GM21529 (cell line): ENCODE measurements around the gene MAN2A2.
A peak's percentile ranks its signal among the peaks of the same experiment; 100 is the strongest.

ENCODE experiments used
- ATAC-seq: cut with Tn5 transposase; IDR thresholded peaks from one replicate; pipeline ENCODE4 v1.9.1; 2021; ENCODE audit not compliant: unreplicated experiment

Gene MAN2A2

DNA sequence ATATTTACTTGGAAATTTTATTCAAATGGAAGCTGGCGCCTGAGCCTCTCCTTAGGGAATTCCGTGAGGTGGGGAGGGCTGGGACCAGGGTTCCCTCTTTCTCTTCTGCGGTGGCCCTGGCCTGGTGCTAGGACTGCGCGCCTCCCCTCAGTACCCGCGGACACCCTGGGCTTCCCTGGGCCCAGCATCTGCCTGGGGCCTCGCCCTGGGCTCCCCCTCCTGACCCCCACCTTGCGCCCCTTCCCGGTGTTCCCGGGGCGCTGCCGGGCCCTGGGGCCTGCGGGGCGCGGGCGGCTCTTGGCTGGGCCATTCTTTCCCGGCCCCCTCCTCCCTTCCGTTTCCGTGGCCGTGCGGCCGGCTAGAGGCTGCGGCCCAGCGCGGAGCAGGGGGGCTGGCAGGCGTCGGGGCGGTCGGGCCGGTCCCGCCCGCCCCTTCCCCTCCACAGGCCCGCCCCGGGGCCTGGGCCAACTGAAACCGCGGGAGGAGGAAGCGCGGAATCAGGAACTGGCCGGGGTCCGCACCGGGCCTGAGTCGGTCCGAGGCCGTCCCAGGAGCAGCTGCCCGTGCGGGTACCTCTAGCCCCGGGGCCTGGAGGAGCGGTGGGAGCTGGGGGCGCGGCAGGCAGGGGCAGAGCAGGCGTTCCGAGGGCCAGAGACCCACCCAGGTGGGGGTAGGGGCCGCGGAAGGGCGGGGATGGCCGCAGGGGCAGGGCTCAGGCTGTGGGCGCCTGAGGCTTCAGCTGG lies 19.0 kb upstream of the MAN2A2 start, which contains the start of gene FES:
TSS of gene FES (plus strand) at position 529 of the 743 bp plus-strand sequence. CDS start 542 bp downstream, outside the sequence.
- no peak for ATAC-seq

DNA sequence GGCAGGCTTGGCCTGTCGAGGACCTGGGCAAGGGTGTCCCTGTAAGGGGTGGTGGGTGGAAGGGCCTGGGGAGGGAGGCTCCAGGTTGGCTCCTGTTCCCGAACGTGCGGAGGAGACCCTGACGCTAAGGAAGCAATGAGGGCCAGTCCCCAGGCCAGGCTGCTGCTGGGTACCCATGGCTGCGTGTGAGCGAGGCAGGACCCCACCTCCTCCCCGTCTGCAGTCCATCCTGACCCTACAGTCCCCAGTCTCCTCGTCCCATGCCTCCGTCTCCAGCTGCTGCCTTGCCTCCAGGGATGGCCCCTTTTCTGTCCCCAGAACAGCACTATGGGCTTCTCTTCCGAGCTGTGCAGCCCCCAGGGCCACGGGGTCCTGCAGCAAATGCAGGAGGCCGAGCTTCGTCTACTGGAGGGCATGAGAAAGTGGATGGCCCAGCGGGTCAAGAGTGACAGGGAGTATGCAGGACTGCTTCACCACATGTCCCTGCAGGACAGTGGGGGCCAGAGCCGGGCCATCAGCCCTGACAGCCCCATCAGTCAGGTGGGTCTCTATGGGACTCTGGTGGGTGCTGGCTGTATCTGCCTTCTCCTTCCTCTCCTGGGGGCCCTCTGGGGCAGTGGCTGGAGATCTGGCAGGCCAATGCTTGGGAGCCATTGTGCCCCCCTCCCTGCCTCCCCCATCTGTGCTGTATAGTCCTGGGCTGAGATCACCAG lies 18.2 kb upstream of the MAN2A2 start:
- no peak for ATAC-seq

DNA sequence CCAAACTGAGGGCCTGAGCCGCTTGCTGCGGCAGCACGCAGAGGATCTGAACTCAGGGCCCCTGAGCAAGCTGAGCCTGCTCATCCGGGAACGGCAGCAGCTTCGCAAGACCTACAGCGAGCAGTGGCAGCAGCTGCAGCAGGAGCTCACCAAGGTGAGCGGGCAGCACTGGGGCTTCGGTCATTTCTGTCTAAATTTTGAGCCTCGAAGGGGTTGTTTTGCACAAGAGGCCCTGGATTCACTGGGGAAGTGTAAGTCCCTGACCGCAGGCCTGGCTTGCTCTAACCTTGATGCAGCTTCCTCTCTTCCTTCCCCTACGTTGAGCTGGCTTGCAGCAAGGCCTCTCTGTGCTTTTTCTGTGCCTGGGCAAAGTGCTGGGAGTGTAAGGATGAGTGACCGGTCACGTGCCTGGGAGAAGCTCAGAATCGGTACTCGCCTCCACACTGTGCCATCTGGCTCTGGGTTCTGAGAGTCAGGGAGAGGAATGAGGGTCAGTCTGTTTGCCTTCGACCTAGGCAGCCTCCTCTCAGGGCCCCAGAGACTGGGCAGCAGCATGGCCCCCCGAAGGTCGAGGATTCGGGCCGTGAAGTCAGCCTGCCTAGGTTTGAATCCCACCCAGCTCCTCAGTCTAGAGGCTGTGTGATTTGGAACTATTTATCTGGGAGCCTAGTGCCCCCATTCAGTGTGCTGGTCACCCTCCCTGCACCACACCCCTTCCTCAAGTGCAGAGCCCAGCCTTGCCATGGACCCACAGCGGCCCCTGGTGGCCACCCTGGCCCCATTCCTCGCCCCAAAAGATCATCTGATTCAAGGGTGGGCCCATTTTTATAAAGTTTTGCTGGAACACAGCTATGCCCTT lies 17.4 kb upstream of the MAN2A2 start:
- ATAC-seq = no peak

DNA sequence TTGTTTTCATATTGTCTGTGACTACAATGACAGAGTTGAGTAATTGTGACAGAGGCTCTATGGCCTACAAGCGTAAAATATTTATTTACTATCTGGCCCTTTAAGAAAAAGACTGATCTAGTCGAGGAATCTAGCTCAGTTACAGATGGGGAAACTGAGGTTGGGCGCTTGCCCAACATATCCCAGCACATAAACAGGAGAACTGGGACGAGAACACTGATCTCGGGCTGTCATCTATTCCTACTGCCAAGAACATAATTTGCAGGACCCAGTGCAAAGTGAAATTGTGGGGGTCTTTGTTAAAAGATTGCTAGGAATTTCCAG lies 16.8 kb upstream of the MAN2A2 start:
- ATAC-seq = no peak

DNA sequence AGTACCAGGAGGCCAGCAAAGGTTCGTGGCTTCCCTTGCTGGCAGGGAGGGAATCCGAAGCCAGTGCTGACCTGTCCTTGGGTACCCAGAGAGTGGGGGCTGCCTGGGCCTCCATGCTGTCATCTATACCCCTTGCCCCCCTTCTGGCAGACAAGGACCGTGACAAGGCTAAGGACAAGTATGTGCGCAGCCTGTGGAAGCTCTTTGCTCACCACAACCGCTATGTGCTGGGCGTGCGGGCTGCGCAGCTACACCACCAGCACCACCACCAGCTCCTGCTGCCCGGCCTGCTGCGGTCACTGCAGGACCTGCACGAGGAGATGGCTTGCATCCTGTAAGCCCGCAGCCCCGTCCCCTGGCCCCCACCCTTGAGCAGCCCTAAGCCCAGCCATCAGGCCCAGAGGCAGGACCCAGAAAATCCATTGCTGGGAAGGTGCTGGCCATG lies 16.0 kb upstream of the MAN2A2 start:
- ATAC-seq = no peak

DNA sequence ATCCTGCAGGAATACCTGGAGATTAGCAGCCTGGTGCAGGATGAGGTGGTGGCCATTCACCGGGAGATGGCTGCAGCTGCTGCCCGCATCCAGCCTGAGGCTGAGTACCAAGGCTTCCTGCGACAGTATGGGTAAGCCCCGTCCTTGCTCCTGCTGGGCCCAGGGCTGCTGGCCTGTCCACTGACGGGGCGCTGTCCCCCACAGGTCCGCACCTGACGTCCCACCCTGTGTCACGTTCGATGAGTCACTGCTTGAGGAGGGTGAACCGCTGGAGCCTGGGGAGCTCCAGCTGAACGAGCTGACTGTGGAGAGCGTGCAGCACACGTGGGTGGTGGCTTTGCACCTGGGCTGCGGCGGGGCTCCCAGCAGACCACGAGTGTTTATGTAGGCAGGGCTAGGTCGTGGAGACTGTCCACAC lies 13.8 kb upstream of the MAN2A2 start:
- ATAC-seq = no peak

DNA sequence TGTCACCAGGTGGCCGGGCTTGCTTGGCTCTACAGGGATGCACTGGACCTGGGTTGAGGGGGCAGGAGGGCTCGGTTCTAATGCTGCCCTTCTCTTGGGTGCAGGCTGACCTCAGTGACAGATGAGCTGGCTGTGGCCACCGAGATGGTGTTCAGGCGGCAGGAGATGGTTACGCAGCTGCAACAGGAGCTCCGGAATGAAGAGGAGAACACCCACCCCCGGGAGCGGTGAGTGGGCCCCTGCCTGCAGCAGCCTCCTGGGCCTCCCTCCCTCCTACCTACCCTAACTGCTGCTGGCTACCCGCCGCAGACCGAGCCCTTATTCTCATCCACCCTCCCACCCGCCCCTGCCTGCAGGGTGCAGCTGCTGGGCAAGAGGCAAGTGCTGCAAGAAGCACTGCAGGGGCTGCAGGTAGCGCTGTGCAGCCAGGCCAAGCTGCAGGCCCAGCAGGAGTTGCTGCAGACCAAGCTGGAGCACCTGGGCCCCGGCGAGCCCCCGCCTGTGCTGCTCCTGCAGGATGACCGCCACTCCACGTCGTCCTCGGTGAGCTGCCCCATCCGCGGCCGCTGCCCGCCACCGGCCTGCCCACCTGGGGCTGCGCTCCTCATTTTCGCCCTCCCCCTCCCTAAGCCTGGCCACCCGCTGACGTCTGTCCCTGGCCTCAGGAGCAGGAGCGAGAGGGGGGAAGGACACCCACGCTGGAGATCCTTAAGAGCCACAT lies 13.2 kb upstream of the MAN2A2 start:
- no peak for ATAC-seq

DNA sequence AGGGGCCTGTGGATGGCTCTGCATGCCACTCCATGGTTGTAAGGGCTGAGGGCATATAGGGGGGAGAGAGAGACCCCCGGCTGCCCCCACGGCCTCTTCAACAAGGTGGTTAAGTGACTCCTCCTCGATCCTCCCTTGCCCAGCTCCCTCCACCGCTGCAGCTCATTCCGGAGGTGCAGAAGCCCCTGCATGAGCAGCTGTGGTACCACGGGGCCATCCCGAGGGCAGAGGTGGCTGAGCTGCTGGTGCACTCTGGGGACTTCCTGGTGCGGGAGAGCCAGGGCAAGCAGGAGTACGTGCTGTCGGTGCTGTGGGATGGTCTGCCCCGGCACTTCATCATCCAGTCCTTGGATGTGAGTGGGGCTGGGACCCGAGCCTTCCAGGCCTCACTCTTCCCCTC lies 12.3 kb upstream of the MAN2A2 start:
- no peak for ATAC-seq

DNA sequence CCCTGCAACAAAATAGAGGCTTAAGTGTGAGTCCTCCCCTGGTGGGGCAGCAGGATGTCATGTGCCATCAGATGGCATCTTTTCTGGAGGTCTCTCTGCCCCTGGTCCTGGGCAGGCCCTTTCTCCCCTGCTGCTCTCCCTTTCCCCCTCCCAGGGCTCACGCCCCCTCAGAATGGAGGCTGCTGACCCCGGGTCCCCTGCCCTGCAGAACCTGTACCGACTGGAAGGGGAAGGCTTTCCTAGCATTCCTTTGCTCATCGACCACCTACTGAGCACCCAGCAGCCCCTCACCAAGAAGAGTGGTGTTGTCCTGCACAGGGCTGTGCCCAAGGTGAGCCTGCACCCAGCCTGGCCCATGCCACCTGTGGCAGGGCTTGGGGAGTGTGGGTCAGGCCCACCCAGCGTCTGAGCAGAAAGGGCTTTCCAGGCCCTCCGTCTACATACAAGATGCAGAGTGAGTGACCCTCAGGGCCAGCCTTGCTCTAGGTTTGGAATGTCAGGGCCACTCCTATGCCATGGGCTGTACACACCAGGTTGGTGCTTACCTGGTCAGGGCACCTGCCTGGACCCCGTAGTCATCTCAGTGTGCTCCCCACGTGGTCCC lies 11.7 kb upstream of the MAN2A2 start:
- no peak for ATAC-seq

DNA sequence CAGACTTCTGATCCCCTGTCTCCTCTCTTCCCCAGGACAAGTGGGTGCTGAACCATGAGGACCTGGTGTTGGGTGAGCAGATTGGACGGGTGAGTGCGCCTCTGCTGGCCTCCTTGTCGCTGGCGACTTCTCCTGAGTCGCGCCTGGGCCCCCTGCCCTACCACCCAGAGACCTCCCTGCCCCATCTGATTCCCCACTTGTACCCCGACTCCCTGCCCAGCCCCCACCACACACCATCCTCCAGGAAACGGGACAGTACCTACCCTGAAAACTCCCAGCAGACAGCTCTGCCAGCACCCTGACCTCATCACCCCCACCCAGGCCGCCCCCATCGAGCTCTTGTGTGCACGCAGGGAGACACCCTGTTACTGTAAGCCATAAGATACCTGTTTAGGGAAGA lies 11.1 kb upstream of the MAN2A2 start:
- no peak for ATAC-seq

DNA sequence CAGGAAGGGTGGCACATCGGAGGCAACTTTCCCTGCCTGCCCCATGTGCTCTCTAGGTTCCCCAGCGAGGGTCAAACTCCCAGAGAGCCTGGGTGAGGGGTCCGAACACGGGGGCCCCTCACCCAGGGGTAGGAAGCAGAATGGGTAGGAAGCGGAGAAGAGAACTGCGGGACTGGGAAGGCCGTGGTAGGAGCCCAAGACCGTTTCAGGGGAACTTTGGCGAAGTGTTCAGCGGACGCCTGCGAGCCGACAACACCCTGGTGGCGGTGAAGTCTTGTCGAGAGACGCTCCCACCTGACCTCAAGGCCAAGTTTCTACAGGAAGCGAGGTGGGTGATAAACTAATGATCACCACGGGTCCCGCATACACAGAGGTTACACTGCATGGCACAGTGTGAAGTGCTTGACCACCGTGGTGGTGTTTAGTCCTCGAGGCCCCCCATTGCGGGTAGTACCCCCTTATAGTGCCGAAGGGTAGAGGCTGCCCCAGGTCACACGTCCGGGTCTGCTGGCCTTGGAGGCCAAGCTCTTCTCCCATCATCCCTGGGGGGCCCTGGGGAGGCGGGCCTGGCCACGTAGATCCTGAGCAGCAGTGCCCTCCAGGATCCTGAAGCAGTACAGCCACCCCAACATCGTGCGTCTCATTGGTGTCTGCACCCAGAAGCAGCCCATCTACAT lies 10.5 kb upstream of the MAN2A2 start:
- ATAC-seq = no peak

DNA sequence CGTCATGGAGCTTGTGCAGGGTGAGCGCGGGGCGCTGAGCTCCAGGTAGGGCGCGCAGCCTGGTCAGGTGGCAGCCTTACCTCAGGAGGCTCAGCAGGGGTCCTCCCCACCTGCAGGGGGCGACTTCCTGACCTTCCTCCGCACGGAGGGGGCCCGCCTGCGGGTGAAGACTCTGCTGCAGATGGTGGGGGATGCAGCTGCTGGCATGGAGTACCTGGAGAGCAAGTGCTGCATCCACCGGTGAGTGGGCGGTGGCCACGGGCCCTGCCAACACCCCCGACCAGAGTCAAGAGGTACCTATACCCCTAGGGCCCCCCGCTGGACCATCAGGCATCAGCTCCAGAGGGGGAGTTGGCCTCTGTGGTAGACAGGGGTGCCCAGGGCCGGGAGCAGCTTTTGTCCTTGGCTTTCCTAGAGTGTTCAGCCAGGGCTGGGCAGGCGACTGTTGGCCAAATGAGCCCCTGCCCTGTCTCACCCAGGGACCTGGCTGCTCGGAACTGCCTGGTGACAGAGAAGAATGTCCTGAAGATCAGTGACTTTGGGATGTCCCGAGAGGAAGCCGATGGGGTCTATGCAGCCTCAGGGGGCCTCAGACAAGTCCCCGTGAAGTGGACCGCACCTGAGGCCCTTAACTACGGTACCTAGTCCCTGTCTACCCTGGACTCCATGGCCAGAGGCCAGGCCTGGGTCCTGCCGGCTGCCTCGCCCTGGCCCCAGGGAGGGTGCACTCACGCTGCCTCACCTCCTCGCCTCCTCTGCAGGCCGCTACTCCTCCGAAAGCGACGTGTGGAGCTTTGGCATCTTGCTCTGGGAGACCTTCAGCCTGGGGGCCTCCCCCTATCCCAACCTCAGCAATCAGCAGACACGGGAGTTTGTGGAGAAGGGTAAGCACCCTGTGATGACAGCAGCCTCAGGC lies 9.7 kb upstream of the MAN2A2 start:
- no peak for ATAC-seq

DNA sequence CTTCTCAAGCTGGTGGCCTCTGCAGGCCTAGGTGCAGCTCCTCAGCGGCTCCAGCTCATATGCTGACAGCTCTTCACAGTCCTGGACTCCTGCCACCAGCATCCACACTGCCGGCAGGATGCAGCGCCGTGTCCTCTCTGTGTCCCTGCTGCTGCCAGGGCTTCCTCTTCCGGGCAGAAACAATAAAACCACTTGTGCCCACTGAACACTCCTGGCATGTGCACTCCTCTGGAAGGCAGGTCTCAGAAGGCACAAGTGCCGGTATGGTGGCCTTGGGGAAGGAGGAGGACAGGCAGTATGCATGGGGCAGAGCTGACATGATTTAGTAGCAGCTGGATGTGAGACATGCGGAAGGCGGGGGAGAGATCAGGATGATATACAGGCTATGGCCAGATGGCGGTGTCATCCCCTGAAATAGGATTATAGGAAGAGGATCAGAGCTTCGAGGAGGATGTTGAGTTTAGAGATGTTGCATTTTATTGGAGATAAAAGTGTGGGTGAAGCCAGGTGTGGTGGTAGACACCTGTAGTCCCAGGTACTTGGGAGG lies 7.5 kb upstream of the MAN2A2 start:
- ATAC-seq = no peak

DNA sequence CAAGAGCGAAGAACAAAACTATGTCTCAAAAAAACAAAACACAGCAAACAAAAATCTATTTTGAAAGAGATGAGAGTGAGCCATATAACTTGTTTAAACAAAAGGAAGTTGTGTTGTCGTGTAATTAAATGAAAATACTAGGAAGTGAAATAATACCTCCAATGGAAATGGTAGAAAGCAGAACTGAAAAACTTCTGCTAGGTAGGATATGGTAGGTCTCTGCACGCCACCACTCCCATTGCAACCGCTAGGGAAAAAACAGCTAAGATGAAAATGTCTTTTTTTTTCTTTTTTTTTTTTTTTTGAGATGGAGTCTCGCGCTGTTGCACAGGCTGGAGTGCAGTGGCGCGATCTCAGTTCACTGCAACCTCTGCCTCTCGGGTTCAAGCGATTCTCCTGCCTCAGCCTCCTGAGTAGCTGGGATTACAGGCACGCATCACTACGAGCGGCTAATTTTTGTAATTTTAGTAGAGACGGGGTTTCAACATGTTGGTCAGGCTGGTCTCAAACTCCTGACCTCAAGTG lies 5.9 kb upstream of the MAN2A2 start:
- peak; percentile 75 for ATAC-seq

DNA sequence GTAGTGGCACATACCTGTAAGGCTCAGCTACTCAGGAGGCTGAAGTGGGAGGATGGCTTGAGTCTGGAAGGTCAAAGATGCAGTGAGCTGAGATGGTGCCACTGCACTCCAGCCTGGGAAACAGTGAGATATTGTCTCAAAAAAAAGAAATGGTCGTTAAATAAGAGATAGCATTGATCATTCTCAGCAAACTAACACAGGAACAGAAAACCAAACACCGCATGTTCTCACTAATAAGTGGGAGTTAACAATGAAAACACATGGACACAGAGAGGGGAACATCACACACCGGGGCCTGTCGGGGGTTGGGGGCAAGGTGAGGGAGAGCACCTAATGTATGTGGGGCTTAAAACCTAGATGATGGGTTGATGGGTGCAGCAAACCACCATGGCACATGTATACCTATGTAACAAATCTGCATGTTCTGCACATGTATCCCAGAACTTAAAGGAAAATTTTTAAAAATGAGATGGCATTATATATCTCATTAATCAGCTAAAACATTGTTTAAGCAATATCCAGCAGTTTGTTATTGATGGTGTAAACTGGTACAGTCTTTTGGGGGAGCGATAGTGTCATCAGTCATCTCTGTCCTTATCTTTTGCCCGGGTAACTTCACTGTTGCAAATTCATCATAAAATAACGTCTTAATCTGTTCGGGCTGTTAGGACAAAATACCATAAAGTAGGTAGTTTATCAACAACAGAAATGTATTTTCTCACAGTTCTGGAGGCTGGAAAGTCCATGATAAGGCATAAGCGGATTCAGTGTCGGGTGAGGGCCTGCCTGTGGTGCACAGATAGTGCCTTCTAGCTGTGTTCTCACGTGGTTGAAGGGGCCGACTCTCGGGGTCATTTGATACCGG lies 1.7 kb upstream of the MAN2A2 start:
- no peak for ATAC-seq

DNA sequence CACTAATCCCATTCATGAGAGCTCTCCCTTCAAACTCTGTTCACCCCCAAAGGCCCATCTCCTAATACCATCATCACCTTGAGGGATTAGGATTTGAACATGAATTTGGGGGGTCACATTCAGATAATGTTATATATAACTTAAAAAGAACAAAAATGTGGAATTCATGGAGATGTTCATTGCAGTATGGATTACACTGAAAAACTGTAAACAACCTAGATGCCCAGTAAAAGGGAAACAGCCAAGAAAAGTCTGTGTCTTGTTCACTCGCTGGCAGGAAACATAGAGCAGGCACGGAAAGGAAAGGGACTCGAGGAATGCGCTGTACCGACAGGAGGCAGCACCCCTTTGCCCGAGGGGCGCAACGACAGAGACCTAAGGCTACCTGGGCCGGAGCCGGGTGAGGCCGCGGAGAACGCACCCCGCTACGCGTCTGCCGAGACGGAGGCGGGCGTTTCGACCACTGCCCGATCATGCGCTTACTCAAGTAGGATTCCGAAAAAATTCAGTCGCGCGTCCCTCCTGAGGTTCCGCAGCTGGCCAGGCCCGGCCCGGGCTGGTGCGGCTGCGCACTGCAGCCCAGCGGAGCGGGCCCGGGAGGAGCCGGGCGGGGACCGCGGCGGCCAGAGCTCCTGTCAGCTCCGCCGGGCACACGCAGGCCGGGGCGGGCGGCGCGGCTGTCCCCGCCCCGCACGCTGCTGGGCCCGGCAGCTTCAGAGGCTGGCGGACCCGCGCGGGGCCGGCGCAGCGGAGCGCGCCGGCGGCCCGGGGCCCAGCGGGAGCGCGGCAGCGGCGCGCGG lies 862 bp upstream of the MAN2A2 start:
- peak; percentile 61 for ATAC-seq
